Suprapubic skin (tissue), 3 donors: ENCODE results near the gene ENDOU.

ENCODE experiments used
- CTCF ChIP-seq, 2 donors: fragments of 200-600 bp in 1 of 2; fragments of 450-650 bp in 1 of 2; sonication (generic) in 1 of 2; IDR thresholded peaks; one replicate each; pipeline ENCODE4 v1.5.1; 2016 to 2019; ENCODE audit warnings: antibody characterized with exemption in 2 of 2, mild to moderate bottlenecking in 1 of 2, moderate library complexity in 1 of 2
- EP300 ChIP-seq: sonication (generic); formaldehyde crosslinking; IDR thresholded peaks from one replicate; pipeline ENCODE4 v1.6.1; 2017; ENCODE audit warnings: antibody characterized with exemption
- POLR2A ChIP-seq, 2 donors: fragments of 450-650 bp; IDR thresholded peaks; one replicate each; pipeline ENCODE4 v1.6.1; 2017; ENCODE audit warnings: antibody characterized with exemption in 2 of 2, mild to moderate bottlenecking in 2 of 2, moderate library complexity in 2 of 2

- TF ChIP-seq CTCF (IDR thresholded peaks at IDR 0.05): no peak
- TF ChIP-seq POLR2A (IDR thresholded peaks at IDR 0.05): no peak
- TF ChIP-seq EP300: no peak
These were observed 23.2 kb upstream of the ENDOU start for GRCh38 chr12:47748507-47748828.
